Astrocyte (in vitro differentiated cells and primary cell): ENCODE results near the gene PTPRN2. TPM values are rescaled to one million over a fixed set of nuclear protein-coding genes. Genes with fewer than 3 reads are reported as not detected.

Experiments
- DNase-seq: peaks from one replicate; pipeline ENCODE4 v3.0.0-alpha.2; 2010; ENCODE audit warnings: low read depth
- FAIRE-seq: peaks from 2 replicates; lab custom pipeline; 2011; peaks lifted over from hg19 to GRCh38; lab: Jason Lieb, UNC
- H2AFZ ChIP-seq: 2 replicates; pipeline ENCODE4 v1.6.0; 2012; ENCODE audit warnings: low read depth, low read length, inconsistent platforms
- H3K27ac ChIP-seq: 2 replicates; pipeline ENCODE4 v1.5.1; 2011; ENCODE audit warnings: low read depth, low read length, inconsistent platforms
- H3K27me3 ChIP-seq: 2 replicates; pipeline ENCODE4 v1.6.0; 2011; ENCODE audit warnings: low read length, inconsistent platforms; ENCODE audit not compliant: insufficient read depth
- H3K36me3 ChIP-seq: 2 replicates; pipeline ENCODE4 v1.5.1; 2011; ENCODE audit warnings: low read length, inconsistent platforms; ENCODE audit not compliant: insufficient read depth
- H3K4me1 ChIP-seq: 2 replicates; pipeline ENCODE4 v1.5.1; 2011; ENCODE audit warnings: low read length, inconsistent platforms; ENCODE audit not compliant: insufficient read depth
- H3K4me2 ChIP-seq: 2 replicates; pipeline ENCODE4 v1.6.0; 2012; ENCODE audit warnings: low read length, inconsistent platforms
- H3K4me3 ChIP-seq: 2 replicates; pipeline ENCODE4 v1.5.1; 2011; ENCODE audit warnings: low read depth, mild to moderate bottlenecking, low read length, inconsistent platforms; ENCODE audit not compliant: insufficient read depth
- H3K79me2 ChIP-seq: 2 replicates; pipeline ENCODE4 v1.6.0; 2012; ENCODE audit warnings: mild to moderate bottlenecking, low read length, inconsistent platforms; ENCODE audit not compliant: insufficient read depth
- H3K9ac ChIP-seq: 2 replicates; pipeline ENCODE4 v1.6.0; 2012; ENCODE audit warnings: mild to moderate bottlenecking, low read length, inconsistent platforms
- H3K9me3 ChIP-seq: 2 replicates; pipeline ENCODE4 v1.5.1; 2012; ENCODE audit warnings: low read depth, mild to moderate bottlenecking, low read length, inconsistent platforms; ENCODE audit not compliant: insufficient read depth
- H4K20me1 ChIP-seq: 2 replicates; pipeline ENCODE4 v1.6.0; 2012; ENCODE audit warnings: low read length, inconsistent platforms; ENCODE audit not compliant: insufficient read depth
- H3K27ac Mint-ChIP-seq: one replicate; pipeline ENCODE4 v1.8.0; 2021; ENCODE audit warnings: mild to moderate bottlenecking, mixed read lengths; ENCODE audit not compliant: unreplicated experiment
- H3K27me3 Mint-ChIP-seq: one replicate; pipeline ENCODE4 v1.8.0; 2021; ENCODE audit warnings: low read depth, mixed read lengths; ENCODE audit not compliant: unreplicated experiment
- H3K36me3 Mint-ChIP-seq: one replicate; pipeline ENCODE4 v1.8.0; 2021; ENCODE audit warnings: low read depth, mixed read lengths; ENCODE audit not compliant: unreplicated experiment
- H3K4me1 Mint-ChIP-seq: one replicate; pipeline ENCODE4 v1.8.0; 2021; ENCODE audit warnings: low read depth, mixed read lengths; ENCODE audit not compliant: unreplicated experiment
- H3K4me3 Mint-ChIP-seq: one replicate; pipeline ENCODE4 v1.8.0; 2021; ENCODE audit warnings: mild to moderate bottlenecking, moderate library complexity, mixed read lengths; ENCODE audit not compliant: unreplicated experiment
- H3K9me3 Mint-ChIP-seq: one replicate; pipeline ENCODE4 v1.8.0; 2021; ENCODE audit warnings: mild to moderate bottlenecking, mixed read lengths; ENCODE audit not compliant: unreplicated experiment
- CTCF ChIP-seq: IDR thresholded peaks from 2 replicates; pipeline ENCODE4 v1.5.1; 2011; ENCODE audit warnings: low read depth, mild to moderate bottlenecking, inconsistent platforms, low read length, moderate library complexity; ENCODE audit not compliant: insufficient read depth
- EZH2 ChIP-seq: IDR thresholded peaks from 2 replicates; pipeline ENCODE4 v1.6.1; 2012; ENCODE audit warnings: mild to moderate bottlenecking, low read length, inconsistent platforms; ENCODE audit not compliant: insufficient read depth
- total RNA-seq: library from RNA; stranded (reverse); gene quantifications from 2 replicates; pipeline ENCODE4 v1.2.1, GENCODE V29; 2021

Gene PTPRN2
- total RNA-seq, 1 donor from 2014 or later, result 0.09 TPM

- Histone ChIP-seq H3K4me2 (no peak overlapping the region), H2AFZ (no peak overlapping the region), H3K9ac (no peak overlapping the region), H3K36me3 (no peaks in the 10 kb centered on the region), H3K9me3 (no peaks in the 10 kb centered on the region), H3K27ac (no peak overlapping the region), H4K20me1 (no peaks in the 10 kb centered on the region), H3K79me2 (no peaks in the 10 kb centered on the region), H3K27me3 (peaks cover 4% of the 10 kb centered on the region), H3K4me1 (no peaks in the 10 kb centered on the region), H3K4me3 (no peak overlapping the region)
- FAIRE-seq (no peak), DNase-seq (no peak)
- no peaks in the 10 kb centered on the region for H3K4me1 Mint-ChIP-seq
- no peak overlapping the region for H3K4me3 Mint-ChIP-seq
- peaks cover 20% of the 10 kb centered on the region for H3K9me3 Mint-ChIP-seq
- H3K27me3 Mint-ChIP-seq, result no peaks in the 10 kb centered on the region
- TF ChIP-seq CTCF (no peak), EZH2 (no peak)
- H3K27ac Mint-ChIP-seq, result no peak overlapping the region
- no peaks in the 10 kb centered on the region for H3K36me3 Mint-ChIP-seq
Observed at GRCh38 chr7:157527686-157528085, 1059.9 kb downstream of the PTPRN2 start.

- Mint-ChIP-seq H3K4me3 (no peak overlapping the region), H3K27ac (no peak overlapping the region), H3K4me1 (no peaks in the 10 kb centered on the region), H3K36me3 (no peaks in the 10 kb centered on the region), H3K9me3 (peaks cover 22% of the 10 kb centered on the region), H3K27me3 (no peaks in the 10 kb centered on the region)
- Histone ChIP-seq H3K79me2 (no peaks in the 10 kb centered on the region), H4K20me1 (no peaks in the 10 kb centered on the region), H3K9ac (no peak overlapping the region), H3K4me1 (no peaks in the 10 kb centered on the region), H3K4me3 (no peak overlapping the region), H3K4me2 (peak overlapping the region; percentile 5), H3K36me3 (no peaks in the 10 kb centered on the region), H3K27ac (no peak overlapping the region), H3K9me3 (no peaks in the 10 kb centered on the region), H2AFZ (no peak overlapping the region), H3K27me3 (peaks cover 4% of the 10 kb centered on the region)
- DNase-seq (no peak), FAIRE-seq (no peak)
- no peak for TF ChIP-seq CTCF
- TF ChIP-seq EZH2, result no peak
Observed at GRCh38 chr7:157526913-157527634, 1060.5 kb downstream of the PTPRN2 start.
